HG02970 (cell line): Measurements from ENCODE around the gene PLEKHF1.
A peak's percentile ranks its signal among the peaks of the same experiment; 100 is the strongest.
"Not testable (repeated sequence)": the region's sequence is repeated elsewhere in the genome, so short reads cannot be mapped to it uniquely, and the experiment has no call there.

Experiments used
- ATAC-seq: cut with Tn5 transposase; IDR thresholded peaks from one replicate; pipeline ENCODE4 v1.9.1; 2021; ENCODE audit warnings: mild to moderate bottlenecking, moderate library complexity, moderate number of reproducible peaks; ENCODE audit not compliant: unreplicated experiment, low FRiP score

Gene PLEKHF1

GRCh38 chr19:29697523-29698261 lies 32.4 kb downstream of the PLEKHF1 start:
- no peak for ATAC-seq

- ATAC-seq, result no peak
These were observed 34.6 kb downstream of the PLEKHF1 start for GRCh38 chr19:29699861-29700260.

DNA sequence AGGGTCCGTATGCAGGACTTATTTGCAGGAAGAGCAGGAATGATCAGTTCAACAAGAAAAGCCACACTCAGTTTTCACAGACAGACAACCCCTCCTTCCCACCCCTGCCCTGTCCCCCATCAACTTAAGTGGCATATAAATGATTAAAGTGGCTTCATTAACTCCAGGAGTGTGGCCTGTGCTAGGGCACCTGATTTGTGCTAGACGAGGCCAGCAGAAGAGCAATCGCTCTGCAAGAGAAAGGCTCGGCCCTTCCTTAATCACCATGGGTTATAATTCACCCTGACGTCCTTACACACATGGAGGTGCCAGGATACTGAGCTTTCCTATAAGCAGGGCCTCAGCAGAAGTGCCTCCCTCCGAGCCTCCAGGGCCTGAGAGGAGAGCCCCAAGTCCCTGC lies 35.2 kb downstream of the PLEKHF1 start:
- no peak for ATAC-seq

DNA sequence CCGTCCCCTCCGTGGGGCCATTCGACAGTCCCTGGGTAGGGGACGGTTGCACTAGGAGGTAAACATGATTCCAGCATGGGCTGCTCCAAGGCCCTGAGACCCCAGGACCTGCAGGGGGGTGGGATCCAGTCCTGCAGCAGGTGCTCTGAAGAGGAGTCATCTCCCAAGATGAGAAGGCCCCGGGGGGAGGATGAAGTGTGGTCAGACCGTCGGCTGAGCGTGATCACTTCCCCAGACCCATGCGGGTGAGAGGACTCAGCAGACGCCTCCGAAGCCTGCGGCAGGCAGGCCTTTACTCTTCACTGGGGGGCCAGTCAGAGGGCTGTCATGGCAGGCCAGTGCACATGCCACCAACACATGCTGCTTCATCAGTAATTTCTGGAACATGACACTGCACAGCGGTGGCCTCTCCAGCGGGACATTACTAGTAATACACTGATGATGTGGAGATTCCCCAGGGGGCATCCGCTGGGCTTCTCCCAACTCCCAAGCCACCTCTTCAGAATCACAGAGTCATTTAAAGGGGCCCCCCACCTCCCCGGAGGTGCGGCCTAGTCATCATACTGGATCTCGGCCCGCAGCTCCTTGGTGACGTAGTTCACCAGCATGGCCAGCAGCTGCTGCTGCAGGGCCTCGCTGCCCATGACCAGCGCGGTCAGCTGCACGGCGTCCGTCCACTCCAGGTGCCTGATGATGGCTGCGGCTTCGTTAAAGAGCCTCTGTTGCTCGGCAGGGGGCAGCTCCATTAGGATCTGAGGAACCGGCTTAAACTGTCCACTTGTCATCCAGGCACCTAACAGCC lies 37.1 kb downstream of the PLEKHF1 start:
- no peak for ATAC-seq

- ATAC-seq, result no peak
These were observed 37.7 kb downstream of the PLEKHF1 start for GRCh38 chr19:29702963-29703320.

- peak; percentile 68 for ATAC-seq
These were observed 39.6 kb downstream of the PLEKHF1 start for GRCh38 chr19:29704562-29705558.

GRCh38 chr19:29705706-29706105 lies 40.4 kb downstream of the PLEKHF1 start:
- no peak for ATAC-seq

DNA sequence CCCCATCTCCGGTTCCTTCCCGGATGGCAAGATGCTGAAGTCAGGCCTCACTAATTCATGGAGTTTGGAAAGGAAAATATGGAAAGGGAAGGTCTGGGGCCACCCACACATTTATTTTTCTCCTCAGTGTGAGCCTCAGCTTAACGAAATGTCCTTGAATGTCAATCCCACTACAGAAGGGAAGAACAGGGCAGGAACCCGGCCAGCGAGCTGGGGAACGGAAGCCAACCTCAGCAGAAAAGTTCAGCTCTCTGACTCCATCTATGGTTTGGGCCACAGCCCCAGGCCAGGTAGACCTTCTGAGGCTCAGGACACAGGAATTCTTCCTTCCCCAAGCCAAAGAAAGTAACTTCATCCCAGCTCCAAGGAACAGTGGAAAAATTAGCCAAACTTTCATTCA lies 41.4 kb downstream of the PLEKHF1 start:
- no peak for ATAC-seq

DNA sequence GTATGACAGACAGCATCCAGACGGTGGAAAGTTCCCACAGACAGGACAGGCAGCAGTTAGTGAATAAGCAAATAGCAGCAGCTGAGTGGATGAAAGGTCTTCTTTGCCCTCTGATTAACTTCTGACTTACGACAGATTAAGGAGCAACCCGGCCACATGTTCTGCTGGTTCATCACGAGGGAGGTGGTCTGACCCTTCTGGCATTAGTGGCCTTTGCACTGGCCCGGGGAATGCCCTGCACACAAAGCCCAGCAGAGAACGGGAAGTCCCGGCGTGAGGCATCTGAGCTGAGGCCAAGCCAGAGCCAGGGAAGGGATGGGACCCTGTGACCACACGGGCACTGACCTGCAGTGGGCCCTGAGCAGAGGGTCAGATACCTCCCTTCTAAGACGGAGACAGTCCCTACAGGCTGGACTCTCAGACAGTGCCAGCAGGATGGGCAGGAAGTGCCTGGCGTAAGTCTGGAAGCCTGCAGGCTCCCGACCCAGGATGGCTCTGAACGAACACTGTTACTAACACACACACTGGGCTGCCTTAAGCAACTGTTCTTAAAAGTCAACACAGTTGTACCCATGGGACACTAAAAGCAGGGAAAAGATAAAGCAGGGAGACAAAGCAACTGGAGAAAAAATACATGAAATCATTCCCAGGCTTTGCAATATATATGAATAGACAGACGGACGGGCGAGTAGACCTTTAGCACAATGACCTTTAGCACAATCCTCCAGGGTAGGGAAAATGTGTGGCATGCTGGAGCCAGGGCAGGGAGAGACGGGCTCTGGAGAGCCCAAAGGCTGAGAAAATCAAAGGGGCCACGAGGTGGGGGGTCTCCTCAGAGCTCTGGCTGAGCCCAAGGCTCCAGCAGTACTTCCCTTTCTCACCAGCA lies 43.5 kb downstream of the PLEKHF1 start:
- no peak for ATAC-seq

- ATAC-seq, result not testable (repeated sequence)
These were observed 44.2 kb downstream of the PLEKHF1 start for GRCh38 chr19:29709440-29709798.

GRCh38 chr19:29711584-29712132 lies 46.4 kb downstream of the PLEKHF1 start:
- no peak for ATAC-seq

GRCh38 chr19:29712744-29713516 lies 47.7 kb downstream of the PLEKHF1 start:
- ATAC-seq, result no peak

GRCh38 chr19:29714371-29714952 lies 49.2 kb downstream of the PLEKHF1 start:
- ATAC-seq, result no peak

GRCh38 chr19:29714953-29715700 lies 49.9 kb downstream of the PLEKHF1 start, which contains the start of gene C19orf12:
C19orf12 (minus strand) TSS chr19:29715261; CDS start chr19:29708413, 6,848 bp downstream.
- ATAC-seq, result peak; percentile 54

DNA sequence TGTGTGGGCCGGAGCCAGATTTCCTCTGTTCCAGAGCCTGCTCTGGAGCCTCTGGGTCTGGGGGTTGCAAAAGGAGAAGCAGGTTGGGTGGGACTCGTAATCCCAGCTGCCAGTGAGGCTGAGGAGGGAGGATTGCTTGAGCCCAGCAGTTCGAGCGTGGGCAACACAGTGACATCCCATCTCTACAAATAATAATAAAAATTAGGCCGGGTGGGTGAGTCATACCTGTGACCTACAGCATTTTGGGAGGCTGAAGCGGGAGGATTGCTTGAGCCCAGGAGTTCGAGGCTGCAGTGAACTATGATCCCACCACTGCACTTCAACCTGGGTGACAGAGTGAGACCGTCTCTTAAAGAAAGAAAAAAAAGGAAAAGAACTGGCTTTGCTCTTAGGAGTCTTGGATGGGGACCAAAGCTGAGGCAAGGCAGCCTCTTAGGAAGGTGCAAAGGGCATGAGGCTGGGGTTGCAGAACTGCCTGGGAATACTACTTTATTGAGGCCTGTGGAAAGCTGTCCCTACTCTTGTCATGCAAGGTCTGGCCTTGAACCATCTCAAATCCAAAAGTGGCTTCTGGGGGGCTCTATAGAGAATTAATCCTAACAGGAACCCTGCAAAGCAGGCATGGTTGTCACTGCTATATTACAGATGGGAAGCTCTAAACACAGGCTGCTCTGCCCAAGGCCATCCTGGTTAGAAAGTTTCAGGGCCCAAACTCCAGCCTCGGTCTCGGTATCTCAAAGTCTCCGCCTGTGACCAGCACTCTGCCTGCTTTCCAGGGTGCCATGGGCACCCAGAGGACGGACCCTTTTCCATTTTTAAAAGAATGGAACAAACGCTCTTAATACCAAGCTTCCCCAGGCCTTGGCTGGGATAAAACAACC lies 50.7 kb downstream of the PLEKHF1 start:
- no peak for ATAC-seq

DNA sequence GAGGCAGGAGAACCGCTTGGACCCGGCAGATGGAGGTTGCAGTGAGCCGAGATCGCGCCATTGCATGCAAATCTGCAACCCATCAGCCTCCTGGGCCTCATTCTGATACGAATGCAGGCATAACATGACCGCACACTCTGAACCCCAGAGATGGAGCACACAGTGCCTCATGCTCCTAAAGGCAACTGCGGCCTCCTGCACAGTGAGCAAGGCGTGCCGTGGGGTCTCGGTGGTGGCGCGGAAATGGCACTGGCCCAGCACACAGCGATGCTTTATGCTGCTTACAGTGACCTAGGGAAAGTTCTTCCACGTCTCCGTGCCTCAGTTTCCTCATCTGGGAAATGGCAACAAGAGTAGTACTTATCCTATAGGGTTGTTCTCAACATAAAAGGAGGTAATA lies 51.8 kb downstream of the PLEKHF1 start:
- no peak for ATAC-seq
